ENCODE results near the gene BAAT. TPM values are rescaled to one million over a fixed set of nuclear protein-coding genes. Genes with fewer than 3 reads are reported as not detected.

The BAAT gene
- total RNA-seq, 1 experiment from 2014 or later, result 0.08 TPM

- Histone ChIP-seq H3K4me3 (ENCODE audit: low read depth in 2 of 2, low read length in 2 of 2) (no peak overlapping the region), H3K27me3 (ENCODE audit: control insufficient read depth, insufficient read depth, low read length) (no peaks in the 10 kb centered on the region), H3K9me3 (ENCODE audit: control insufficient read depth, insufficient read depth, low read depth, low read length) (no peaks in the 10 kb centered on the region), H3K27ac (ENCODE audit: low read length) (no peak overlapping the region), H3K4me1 (ENCODE audit: control insufficient read depth, insufficient read depth, low read length) (no peaks in the 10 kb centered on the region), H3K36me3 (ENCODE audit: control insufficient read depth, insufficient read depth, low read length) (no peaks in the 10 kb centered on the region)
- ChIA-PET POLR2A (no interaction called here), CTCF (no interaction called here)
- in situ Hi-C loops (cut with HindIII; ENCODE audit: low pct_unique_long_range_greater_than_20kb, low sequenced_read_pairs), result no loop called here
- no peak for TF ChIP-seq POLR2AphosphoS5 (IDR thresholded peaks at IDR 0.05; ENCODE audit: low read depth, low read length)
- no peak for TF ChIP-seq SIN3A (IDR thresholded peaks at IDR 0.05; ENCODE audit: borderline replicate concordance, insufficient read depth, low read depth, low read length)
- no peak for TF ChIP-seq CTCF (IDR thresholded peaks at IDR 0.05)
- no peak for TF ChIP-seq TCF7L2 (IDR thresholded peaks at IDR 0.05; ENCODE audit: low read depth, low read length)
- no peak for TF ChIP-seq REST (IDR thresholded peaks at IDR 0.05; ENCODE audit: insufficient read depth in 1 of 2, low read depth in 2 of 2, low read length in 1 of 2)
- no peak for ATAC-seq
- DNase-seq (ENCODE audit: low read depth, low spot score), result no peak
- intact Hi-C loops (cut with micrococcal nuclease; ENCODE audit: unreplicated experiment), result no loop called here
- no TSS peak for BruUV-seq (replicated peaks)
Measured at GRCh38 chr9:101362450-101362849, 22.4 kb downstream of the BAAT start.

- intact Hi-C loops (cut with micrococcal nuclease; ENCODE audit: unreplicated experiment), result no loop called here
- no peak for DNase-seq (ENCODE audit: low read depth, low spot score)
- Histone ChIP-seq H3K36me3 (ENCODE audit: control insufficient read depth, insufficient read depth, low read length) (no peaks in the 10 kb centered on the region), H3K9me3 (ENCODE audit: control insufficient read depth, insufficient read depth, low read depth, low read length) (no peaks in the 10 kb centered on the region), H3K27ac (ENCODE audit: low read length) (no peak overlapping the region), H3K4me1 (ENCODE audit: control insufficient read depth, insufficient read depth, low read length) (no peaks in the 10 kb centered on the region), H3K4me3 (ENCODE audit: low read depth in 2 of 2, low read length in 2 of 2) (no peak overlapping the region), H3K27me3 (ENCODE audit: control insufficient read depth, insufficient read depth, low read length) (no peaks in the 10 kb centered on the region)
- BruUV-seq (replicated peaks), result no TSS peak
- ATAC-seq, result no peak
- ChIA-PET CTCF (no interaction called here), POLR2A (no interaction called here)
- in situ Hi-C loops (cut with HindIII; ENCODE audit: low pct_unique_long_range_greater_than_20kb, low sequenced_read_pairs), result no loop called here
- TF ChIP-seq TCF7L2 (IDR thresholded peaks at IDR 0.05; ENCODE audit: low read depth, low read length) (no peak), REST (IDR thresholded peaks at IDR 0.05; ENCODE audit: insufficient read depth in 1 of 2, low read depth in 2 of 2, low read length in 1 of 2) (no peak), POLR2AphosphoS5 (IDR thresholded peaks at IDR 0.05; ENCODE audit: low read depth, low read length) (no peak), SIN3A (IDR thresholded peaks at IDR 0.05; ENCODE audit: borderline replicate concordance, insufficient read depth, low read depth, low read length) (no peak), CTCF (IDR thresholded peaks at IDR 0.05) (no peak)
Measured at GRCh38 chr9:101360647-101361046, 24.2 kb downstream of the BAAT start.
